ENCODE data around the gene STPG2.
"Not testable (repeated sequence)": the region's sequence is repeated elsewhere in the genome, so short reads cannot be mapped to it uniquely, and the experiment has no call there.

The STPG2 gene

GRCh38 chr4:97952763-97953162, 190.5 kb downstream of the STPG2 start:
- DNase-seq (ENCODE audit: low read depth in 1 of 2, low spot score in 1 of 2), result no peak

- DNase-seq (ENCODE audit: low read depth in 1 of 2, low spot score in 1 of 2), result no peak
Measured at GRCh38 chr4:97950836-97951235, 192.4 kb downstream of the STPG2 start.

- no peak for DNase-seq (ENCODE audit: low read depth in 1 of 2, low spot score in 1 of 2)
Measured at GRCh38 chr4:97942951-97943350, 200.3 kb downstream of the STPG2 start.

GRCh38 chr4:97942137-97942536, 201.1 kb downstream of the STPG2 start:
- DNase-seq (ENCODE audit: low read depth in 1 of 2, low spot score in 1 of 2), result no peak

GRCh38 chr4:97938141-97938540, 205.1 kb downstream of the STPG2 start:
- DNase-seq (ENCODE audit: low read depth in 1 of 2, low spot score in 1 of 2), result no peak

- no peak for DNase-seq (ENCODE audit: low read depth in 1 of 2, low spot score in 1 of 2)
Measured at GRCh38 chr4:97924341-97924958, 218.8 kb downstream of the STPG2 start.

- no peak for DNase-seq (ENCODE audit: low read depth in 1 of 2, low spot score in 1 of 2)
Measured at GRCh38 chr4:97923096-97923495, 220.2 kb downstream of the STPG2 start.

GRCh38 chr4:97917115-97917514, 226.2 kb downstream of the STPG2 start:
- DNase-seq (ENCODE audit: low read depth in 1 of 2, low spot score in 1 of 2), result no peak

- DNase-seq (ENCODE audit: low read depth in 1 of 2, low spot score in 1 of 2), result no peak
Measured at GRCh38 chr4:97912156-97912555, 231.1 kb downstream of the STPG2 start.

GRCh38 chr4:97911236-97911906, 231.9 kb downstream of the STPG2 start:
- no peak for DNase-seq (ENCODE audit: low read depth in 1 of 2, low spot score in 1 of 2)

GRCh38 chr4:97910005-97910404, 233.3 kb downstream of the STPG2 start:
- no peak for DNase-seq (ENCODE audit: low read depth in 1 of 2, low spot score in 1 of 2)

GRCh38 chr4:97903436-97904189, 239.7 kb downstream of the STPG2 start:
- not testable (repeated sequence) for DNase-seq (ENCODE audit: low read depth in 1 of 2, low spot score in 1 of 2)

GRCh38 chr4:97900229-97900628, 243.0 kb downstream of the STPG2 start:
- DNase-seq (ENCODE audit: low read depth in 1 of 2, low spot score in 1 of 2), result no peak

- DNase-seq (ENCODE audit: low read depth in 1 of 2, low spot score in 1 of 2), result no peak
Measured at GRCh38 chr4:97892592-97893266, 250.5 kb downstream of the STPG2 start.

- DNase-seq (ENCODE audit: low read depth in 1 of 2, low spot score in 1 of 2), result no peak
Measured at GRCh38 chr4:97879942-97880341, 263.3 kb downstream of the STPG2 start.

- no peak for DNase-seq (ENCODE audit: low read depth in 1 of 2, low spot score in 1 of 2)
Measured at GRCh38 chr4:97868097-97868496, 275.2 kb downstream of the STPG2 start.

- DNase-seq (ENCODE audit: low read depth in 1 of 2, low spot score in 1 of 2), result no peak
Measured at GRCh38 chr4:97867557-97868091, 275.7 kb downstream of the STPG2 start.

- no peak for DNase-seq (ENCODE audit: low read depth in 1 of 2, low spot score in 1 of 2)
Measured at GRCh38 chr4:97866821-97867556, 276.3 kb downstream of the STPG2 start.

- DNase-seq (ENCODE audit: low read depth in 1 of 2, low spot score in 1 of 2), result no peak
Measured at GRCh38 chr4:97851115-97851514, 292.2 kb downstream of the STPG2 start.

- no peak for DNase-seq (ENCODE audit: low read depth in 1 of 2, low spot score in 1 of 2)
Measured at GRCh38 chr4:97845758-97846157, 297.5 kb downstream of the STPG2 start.

GRCh38 chr4:97841512-97841911, 301.8 kb downstream of the STPG2 start:
- no peak for DNase-seq (ENCODE audit: low read depth in 1 of 2, low spot score in 1 of 2)
